ENCODE data around the gene NPNT.
A peak's percentile ranks its signal among the peaks of the same experiment; 100 is the strongest.
"Not testable (repeated sequence)": the region's sequence is repeated elsewhere in the genome, so short reads cannot be mapped to it uniquely, and the experiment has no call there.

NPNT gene

GRCh38 chr4:105894660-105895582 lies at the start of gene NPNT:
NPNT (plus strand) TSS chr4:105895471; CDS start chr4:105895653, 182 bp downstream.
- no peaks in the 10 kb centered on the region for H3K36me3 ChIP-seq (ENCODE audit: control insufficient read depth, insufficient read depth, low read length)
- peaks cover 11% of the 10 kb centered on the region for H3K4me1 ChIP-seq (ENCODE audit: control insufficient read depth, insufficient read depth, low read length)
- H3K4me3 ChIP-seq (ENCODE audit: low read depth, low read length), result peak within 1 kb of the TSS; percentile 75
- peaks cover 76% of the 10 kb centered on the region for H3K27me3 ChIP-seq (ENCODE audit: control insufficient read depth, insufficient read depth, low read length)
- no peaks in the 10 kb centered on the region for H3K9me3 ChIP-seq (ENCODE audit: control insufficient read depth, insufficient read depth, low read length)
- peak within 1 kb of the TSS; percentile 9 for H3K9ac ChIP-seq (ENCODE audit: low read depth, low read length)

- H3K9ac ChIP-seq (ENCODE audit: low read depth, low read length), result no peak overlapping the region
- H3K27me3 ChIP-seq (ENCODE audit: control insufficient read depth, insufficient read depth, low read length), result no peaks in the 10 kb centered on the region
- H3K4me1 ChIP-seq (ENCODE audit: control insufficient read depth, insufficient read depth, low read length), result no peaks in the 10 kb centered on the region
- no peaks in the 10 kb centered on the region for H3K9me3 ChIP-seq (ENCODE audit: control insufficient read depth, insufficient read depth, low read length)
- no peak overlapping the region for H3K4me3 ChIP-seq (ENCODE audit: low read depth, low read length)
- no peaks in the 10 kb centered on the region for H3K36me3 ChIP-seq (ENCODE audit: control insufficient read depth, insufficient read depth, low read length)
These were observed 49.7 kb upstream of the NPNT start for GRCh38 chr4:105845559-105845958.

GRCh38 chr4:105848359-105848758 lies 46.9 kb upstream of the NPNT start:
- H3K9me3 ChIP-seq (ENCODE audit: control insufficient read depth, insufficient read depth, low read length); H3K4me1 ChIP-seq (ENCODE audit: control insufficient read depth, insufficient read depth, low read length); H3K36me3 ChIP-seq (ENCODE audit: control insufficient read depth, insufficient read depth, low read length); H3K9ac ChIP-seq (ENCODE audit: low read depth, low read length); H3K4me3 ChIP-seq (ENCODE audit: low read depth, low read length); H3K27me3 ChIP-seq (ENCODE audit: control insufficient read depth, insufficient read depth, low read length): not testable (repeated sequence)

- Histone ChIP-seq H3K9ac (ENCODE audit: low read depth, low read length) (no peak overlapping the region), H3K27me3 (ENCODE audit: control insufficient read depth, insufficient read depth, low read length) (no peaks in the 10 kb centered on the region), H3K36me3 (ENCODE audit: control insufficient read depth, insufficient read depth, low read length) (no peaks in the 10 kb centered on the region), H3K9me3 (ENCODE audit: control insufficient read depth, insufficient read depth, low read length) (no peaks in the 10 kb centered on the region), H3K4me3 (ENCODE audit: low read depth, low read length) (no peak overlapping the region), H3K4me1 (ENCODE audit: control insufficient read depth, insufficient read depth, low read length) (no peaks in the 10 kb centered on the region)
These were observed 44.1 kb upstream of the NPNT start for GRCh38 chr4:105851196-105851595.

GRCh38 chr4:105852230-105852629 lies 43.0 kb upstream of the NPNT start:
- not testable (repeated sequence) for H3K9me3 ChIP-seq (ENCODE audit: control insufficient read depth, insufficient read depth, low read length); H3K27me3 ChIP-seq (ENCODE audit: control insufficient read depth, insufficient read depth, low read length); H3K36me3 ChIP-seq (ENCODE audit: control insufficient read depth, insufficient read depth, low read length); H3K9ac ChIP-seq (ENCODE audit: low read depth, low read length); H3K4me3 ChIP-seq (ENCODE audit: low read depth, low read length); H3K4me1 ChIP-seq (ENCODE audit: control insufficient read depth, insufficient read depth, low read length)

GRCh38 chr4:105858466-105859040 lies 36.7 kb upstream of the NPNT start:
- Histone ChIP-seq H3K27me3 (ENCODE audit: control insufficient read depth, insufficient read depth, low read length) (no peaks in the 10 kb centered on the region), H3K9me3 (ENCODE audit: control insufficient read depth, insufficient read depth, low read length) (peaks cover 6% of the 10 kb centered on the region), H3K9ac (ENCODE audit: low read depth, low read length) (no peak overlapping the region), H3K4me1 (ENCODE audit: control insufficient read depth, insufficient read depth, low read length) (no peaks in the 10 kb centered on the region), H3K4me3 (ENCODE audit: low read depth, low read length) (no peak overlapping the region), H3K36me3 (ENCODE audit: control insufficient read depth, insufficient read depth, low read length) (peaks cover 3% of the 10 kb centered on the region)

GRCh38 chr4:105859233-105859632 lies 36.0 kb upstream of the NPNT start:
- H3K4me1 ChIP-seq (ENCODE audit: control insufficient read depth, insufficient read depth, low read length), result no peaks in the 10 kb centered on the region
- no peaks in the 10 kb centered on the region for H3K27me3 ChIP-seq (ENCODE audit: control insufficient read depth, insufficient read depth, low read length)
- H3K9ac ChIP-seq (ENCODE audit: low read depth, low read length), result no peak overlapping the region
- H3K4me3 ChIP-seq (ENCODE audit: low read depth, low read length), result no peak overlapping the region
- H3K9me3 ChIP-seq (ENCODE audit: control insufficient read depth, insufficient read depth, low read length), result peaks cover 6% of the 10 kb centered on the region
- H3K36me3 ChIP-seq (ENCODE audit: control insufficient read depth, insufficient read depth, low read length), result peaks cover 3% of the 10 kb centered on the region

- H3K4me3 ChIP-seq (ENCODE audit: low read depth, low read length), result no peak overlapping the region
- H3K9me3 ChIP-seq (ENCODE audit: control insufficient read depth, insufficient read depth, low read length), result no peaks in the 10 kb centered on the region
- H3K9ac ChIP-seq (ENCODE audit: low read depth, low read length), result no peak overlapping the region
- H3K36me3 ChIP-seq (ENCODE audit: control insufficient read depth, insufficient read depth, low read length), result no peaks in the 10 kb centered on the region
- no peaks in the 10 kb centered on the region for H3K4me1 ChIP-seq (ENCODE audit: control insufficient read depth, insufficient read depth, low read length)
- H3K27me3 ChIP-seq (ENCODE audit: control insufficient read depth, insufficient read depth, low read length), result no peaks in the 10 kb centered on the region
These were observed 24.3 kb upstream of the NPNT start for GRCh38 chr4:105870963-105871362.

- Histone ChIP-seq H3K27me3 (ENCODE audit: control insufficient read depth, insufficient read depth, low read length) (no peaks in the 10 kb centered on the region), H3K4me1 (ENCODE audit: control insufficient read depth, insufficient read depth, low read length) (no peaks in the 10 kb centered on the region), H3K36me3 (ENCODE audit: control insufficient read depth, insufficient read depth, low read length) (no peaks in the 10 kb centered on the region), H3K9me3 (ENCODE audit: control insufficient read depth, insufficient read depth, low read length) (no peaks in the 10 kb centered on the region), H3K9ac (ENCODE audit: low read depth, low read length) (no peak overlapping the region), H3K4me3 (ENCODE audit: low read depth, low read length) (no peak overlapping the region)
These were observed 23.3 kb upstream of the NPNT start for GRCh38 chr4:105871997-105872396.

GRCh38 chr4:105875233-105875632 lies 20.0 kb upstream of the NPNT start:
- H3K4me1 ChIP-seq (ENCODE audit: control insufficient read depth, insufficient read depth, low read length), result no peaks in the 10 kb centered on the region
- no peak overlapping the region for H3K9ac ChIP-seq (ENCODE audit: low read depth, low read length)
- H3K9me3 ChIP-seq (ENCODE audit: control insufficient read depth, insufficient read depth, low read length), result peaks cover 7% of the 10 kb centered on the region
- no peaks in the 10 kb centered on the region for H3K27me3 ChIP-seq (ENCODE audit: control insufficient read depth, insufficient read depth, low read length)
- H3K36me3 ChIP-seq (ENCODE audit: control insufficient read depth, insufficient read depth, low read length), result no peaks in the 10 kb centered on the region
- H3K4me3 ChIP-seq (ENCODE audit: low read depth, low read length), result no peak overlapping the region

GRCh38 chr4:105878668-105879067 lies 16.6 kb upstream of the NPNT start:
- no peaks in the 10 kb centered on the region for H3K4me1 ChIP-seq (ENCODE audit: control insufficient read depth, insufficient read depth, low read length)
- no peaks in the 10 kb centered on the region for H3K36me3 ChIP-seq (ENCODE audit: control insufficient read depth, insufficient read depth, low read length)
- no peak overlapping the region for H3K9ac ChIP-seq (ENCODE audit: low read depth, low read length)
- H3K4me3 ChIP-seq (ENCODE audit: low read depth, low read length), result no peak overlapping the region
- H3K27me3 ChIP-seq (ENCODE audit: control insufficient read depth, insufficient read depth, low read length), result no peaks in the 10 kb centered on the region
- H3K9me3 ChIP-seq (ENCODE audit: control insufficient read depth, insufficient read depth, low read length), result peaks cover 8% of the 10 kb centered on the region

- Histone ChIP-seq H3K36me3 (ENCODE audit: control insufficient read depth, insufficient read depth, low read length) (no peaks in the 10 kb centered on the region), H3K4me1 (ENCODE audit: control insufficient read depth, insufficient read depth, low read length) (no peaks in the 10 kb centered on the region), H3K27me3 (ENCODE audit: control insufficient read depth, insufficient read depth, low read length) (peaks cover 9% of the 10 kb centered on the region), H3K9me3 (ENCODE audit: control insufficient read depth, insufficient read depth, low read length) (no peaks in the 10 kb centered on the region), H3K4me3 (ENCODE audit: low read depth, low read length) (no peak overlapping the region), H3K9ac (ENCODE audit: low read depth, low read length) (no peak overlapping the region)
These were observed 7.8 kb upstream of the NPNT start for GRCh38 chr4:105887508-105887907.

Measured in iPS-15b (cell line).